ENCODE results near the gene DOHH.

DOHH gene

GRCh38 chr19:3499738-3500428 is 591 bp downstream of the DOHH start:
- no peak for DNase-seq

- DNase-seq, result no peak
Observed at GRCh38 chr19:3497757-3498520, 2.5 kb downstream of the DOHH start.

GRCh38 chr19:3496392-3497273 is 3.8 kb downstream of the DOHH start:
- no peak for DNase-seq

- no peak for DNase-seq
Observed at GRCh38 chr19:3494559-3494958, 5.9 kb downstream of the DOHH start.

GRCh38 chr19:3494051-3494450 is 6.4 kb downstream of the DOHH start:
- no peak for DNase-seq

GRCh38 chr19:3493651-3494050 is 6.8 kb downstream of the DOHH start:
- no peak for DNase-seq

GRCh38 chr19:3492919-3493318 is 7.6 kb downstream of the DOHH start:
- DNase-seq, result no peak

- DNase-seq, result no peak
Observed at GRCh38 chr19:3492131-3492839, 8.2 kb downstream of the DOHH start.

- no peak for DNase-seq
Observed at GRCh38 chr19:3491396-3492119, 8.9 kb downstream of the DOHH start.

GRCh38 chr19:3483226-3483628 is 17.2 kb downstream of the DOHH start, which contains the start of gene SMIM44:
Gene SMIM44, minus strand, starts transcription at chr19:3483441. Its CDS starts 38 bp downstream, at chr19:3483403.
- peak; percentile 74 for DNase-seq

GRCh38 chr19:3482507-3483225 is 17.8 kb downstream of the DOHH start:
- DNase-seq, result peak; percentile 54

GRCh38 chr19:3481241-3482090 is 19.0 kb downstream of the DOHH start:
- DNase-seq, result no peak

GRCh38 chr19:3480383-3481091 is 19.9 kb downstream of the DOHH start, which contains the start of gene SMIM24:
Gene SMIM24, minus strand, starts transcription at chr19:3480525. Its CDS starts 62 bp downstream, at chr19:3480463.
- DNase-seq, result peak; percentile 67

GRCh38 chr19:3479834-3480215 is 20.6 kb downstream of the DOHH start:
- peak; percentile 71 for DNase-seq

- peak; percentile 74 for DNase-seq
Observed at GRCh38 chr19:3479177-3479833, 21.2 kb downstream of the DOHH start.

- peak; percentile 55 for DNase-seq
Observed at GRCh38 chr19:3478409-3479176, 21.9 kb downstream of the DOHH start.

GRCh38 chr19:3477951-3478350 is 22.5 kb downstream of the DOHH start:
- DNase-seq, result no peak

GRCh38 chr19:3477506-3477905 is 23.0 kb downstream of the DOHH start:
- no peak for DNase-seq

All from NCI-H69 (cell line).